ENCODE data around the gene GPX4. TPM values are rescaled to one million over a fixed set of nuclear protein-coding genes. Genes with fewer than 3 reads are reported as not detected.

The GPX4 gene
- total and polyA plus RNA-seq, 8 donors: 90.0 to 710 (median 348) TPM

DNA sequence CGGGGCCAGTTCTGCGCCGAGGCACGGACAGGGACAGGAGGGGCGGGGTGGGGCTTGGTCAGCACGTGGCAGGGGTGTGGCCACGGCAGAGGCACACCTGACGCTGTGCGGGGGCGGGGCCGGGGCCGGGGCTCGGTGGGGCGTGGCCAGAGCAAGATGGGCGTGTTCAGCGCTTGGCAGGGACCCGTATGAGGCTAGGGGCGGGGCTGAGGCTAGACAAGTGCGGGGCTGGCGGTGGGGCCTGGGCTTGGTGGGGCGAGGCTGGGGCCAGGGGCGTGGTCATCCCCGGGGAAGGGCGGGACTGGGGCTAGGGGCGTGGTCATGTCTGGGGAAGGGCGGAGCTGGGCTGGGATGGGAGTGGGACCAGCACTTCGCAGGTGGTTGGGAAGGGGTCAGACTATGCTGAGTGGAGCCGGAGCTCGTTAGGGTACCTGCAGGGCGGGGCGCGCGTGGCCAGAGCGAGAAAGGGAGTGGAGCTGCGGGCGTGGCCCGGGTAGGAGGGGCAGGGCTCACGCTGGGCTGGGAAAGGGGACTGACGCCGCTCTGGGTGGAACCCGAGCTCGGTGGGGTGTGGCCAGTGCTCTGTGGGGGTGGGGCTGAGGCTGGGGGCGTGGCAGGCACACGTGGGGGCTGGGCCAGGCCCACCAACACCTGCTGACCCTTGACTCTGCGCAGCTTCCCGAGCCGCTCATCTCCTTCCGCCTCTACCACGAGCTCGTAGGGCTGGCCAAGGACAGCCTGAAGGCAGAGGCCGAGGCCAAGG lies 21.4 kb upstream of the GPX4 start:
- TF ChIP-seq EP300 (IDR thresholded peaks at IDR 0.05) (no peak), POLR2AphosphoS5 (IDR thresholded peaks at IDR 0.05) (no peak), POLR2A (IDR thresholded peaks at IDR 0.05) (no peak)
- TF ChIP-seq, protein P1, sequence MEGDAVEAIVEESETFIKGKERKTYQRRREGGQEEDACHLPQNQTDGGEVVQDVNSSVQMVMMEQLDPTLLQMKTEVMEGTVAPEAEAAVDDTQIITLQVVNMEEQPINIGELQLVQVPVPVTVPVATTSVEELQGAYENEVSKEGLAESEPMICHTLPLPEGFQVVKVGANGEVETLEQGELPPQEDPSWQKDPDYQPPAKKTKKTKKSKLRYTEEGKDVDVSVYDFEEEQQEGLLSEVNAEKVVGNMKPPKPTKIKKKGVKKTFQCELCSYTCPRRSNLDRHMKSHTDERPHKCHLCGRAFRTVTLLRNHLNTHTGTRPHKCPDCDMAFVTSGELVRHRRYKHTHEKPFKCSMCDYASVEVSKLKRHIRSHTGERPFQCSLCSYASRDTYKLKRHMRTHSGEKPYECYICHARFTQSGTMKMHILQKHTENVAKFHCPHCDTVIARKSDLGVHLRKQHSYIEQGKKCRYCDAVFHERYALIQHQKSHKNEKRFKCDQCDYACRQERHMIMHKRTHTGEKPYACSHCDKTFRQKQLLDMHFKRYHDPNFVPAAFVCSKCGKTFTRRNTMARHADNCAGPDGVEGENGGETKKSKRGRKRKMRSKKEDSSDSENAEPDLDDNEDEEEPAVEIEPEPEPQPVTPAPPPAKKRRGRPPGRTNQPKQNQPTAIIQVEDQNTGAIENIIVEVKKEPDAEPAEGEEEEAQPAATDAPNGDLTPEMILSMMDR (IDR thresholded peaks at IDR 0.05): no peak
- peak; percentile 96 for DNase-seq
- Histone ChIP-seq H3K4me1 (peaks cover 8 to 48% (median 30%) of the 10 kb centered on the region in 4 donors), H3K4me3 (peak overlapping the region; percentile 24 to 43 (median 28)), H3K9me3 (no peaks in the 10 kb centered on the region), H3K36me3 (peaks cover 6 to 68% (median 41%) of the 10 kb centered on the region in 4 donors), H3K27me3 (peaks cover 0 to 16% (median 0%) of the 10 kb centered on the region in 3 donors), H3K27ac (peak overlapping the region; percentile 60 to 78 (median 69))
- intact Hi-C loops (cut with DNase I; ENCODE audit: low total_unique reads): no loop called here
- 12 to 26% (median 14%) methylated on average over 28 to 51 of the region's 51 CpGs for WGBS, 5 donors

DNA sequence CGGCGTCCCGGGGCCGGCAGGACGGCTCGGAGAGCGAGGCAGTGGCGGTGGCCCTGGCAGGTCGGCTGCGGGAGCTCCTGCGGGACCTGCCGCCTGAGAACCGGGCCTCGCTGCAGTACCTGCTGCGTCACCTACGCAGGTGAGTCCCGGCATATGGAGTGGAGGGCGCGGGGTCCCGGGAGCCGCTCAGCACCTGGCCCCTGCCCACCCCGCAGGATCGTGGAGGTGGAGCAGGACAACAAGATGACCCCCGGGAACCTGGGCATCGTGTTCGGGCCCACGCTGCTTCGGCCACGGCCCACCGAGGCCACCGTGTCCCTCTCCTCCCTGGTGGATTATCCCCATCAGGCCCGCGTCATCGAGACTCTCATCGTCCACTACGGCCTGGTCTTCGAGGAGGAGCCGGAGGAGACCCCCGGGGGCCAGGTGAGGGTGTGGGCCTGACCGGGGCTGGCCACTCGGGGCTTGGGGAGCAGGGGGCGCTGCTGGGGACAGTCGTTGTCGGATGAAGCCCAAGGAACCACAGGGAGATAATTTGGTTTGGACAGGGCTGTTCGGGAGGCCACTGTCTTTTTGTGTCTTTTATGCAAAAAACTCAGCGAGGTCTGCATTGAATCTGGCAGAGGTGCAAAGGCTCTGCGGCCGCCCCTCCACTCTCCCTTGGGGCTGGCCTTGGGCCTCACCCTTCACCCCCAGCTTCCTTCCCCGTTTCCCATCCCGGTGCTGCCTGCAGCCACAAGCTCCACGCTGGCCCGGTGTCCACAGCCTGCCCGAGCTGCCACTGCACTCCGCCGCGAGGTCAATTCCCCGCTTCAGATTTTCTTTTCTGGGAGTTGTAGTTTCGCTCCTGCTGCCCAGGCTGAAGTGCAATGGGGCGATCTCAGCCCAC lies 20.6 kb upstream of the GPX4 start:
- WGBS, 5 donors: 67 to 78% (median 75%) methylated on average over 51 to 59 of the region's 59 CpGs

DNA sequence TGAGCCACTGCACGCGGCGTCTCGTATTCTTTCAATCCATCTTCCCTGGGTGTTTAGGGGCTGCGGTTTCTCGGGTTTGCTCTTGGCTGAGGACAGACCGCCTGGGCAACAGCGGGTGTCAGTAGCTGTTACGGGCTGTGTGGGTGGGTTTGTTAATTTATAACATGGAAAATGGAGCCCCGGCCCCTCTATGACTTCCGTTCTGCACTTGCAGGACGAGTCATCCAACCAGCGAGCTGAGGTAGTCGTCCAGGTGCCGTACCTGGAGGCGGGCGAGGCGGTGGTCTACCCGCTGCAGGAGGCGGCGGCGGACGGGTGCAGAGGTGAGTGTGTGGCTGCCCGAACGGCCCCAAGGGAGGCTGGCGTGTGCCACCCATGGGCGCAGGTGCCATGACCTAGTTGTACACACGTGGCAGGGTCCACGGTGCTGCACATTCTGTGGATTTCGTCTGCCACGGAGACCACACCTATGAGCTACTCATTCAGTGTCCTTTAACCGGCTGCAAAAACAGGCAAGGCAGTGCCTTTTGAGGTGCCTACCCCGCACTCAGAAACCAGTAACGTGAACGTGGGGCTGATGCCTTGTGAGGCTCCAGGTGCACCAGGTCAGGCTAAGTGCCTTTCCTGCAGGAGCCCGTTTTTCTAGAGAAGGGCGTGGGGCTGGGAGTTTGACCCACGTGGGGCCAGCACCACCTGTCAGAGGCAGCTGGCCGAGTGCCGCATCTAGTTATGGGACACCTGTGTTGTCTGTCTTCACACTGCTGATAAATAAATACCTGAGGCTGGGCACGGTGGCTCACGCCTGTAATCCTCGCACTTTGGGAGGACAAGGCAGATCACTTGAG lies 19.5 kb upstream of the GPX4 start:
- H3K27ac ChIP-seq: no peak overlapping the region
- no peak overlapping the region for H3K4me3 ChIP-seq
- peaks cover 0 to 16% (median 0%) of the 10 kb centered on the region in 3 donors for H3K27me3 ChIP-seq
- TF ChIP-seq POLR2AphosphoS5 (IDR thresholded peaks at IDR 0.05) (no peak), EP300 (IDR thresholded peaks at IDR 0.05) (no peak), POLR2A (IDR thresholded peaks at IDR 0.05) (no peak)
- TF ChIP-seq, protein P1 (IDR thresholded peaks at IDR 0.05): no peak
- peaks cover 8 to 59% (median 36%) of the 10 kb centered on the region in 4 donors for H3K4me1 ChIP-seq
- peaks cover 22 to 87% (median 60%) of the 10 kb centered on the region in 4 donors for H3K36me3 ChIP-seq
- intact Hi-C loops (cut with DNase I; ENCODE audit: low total_unique reads): no loop called here
- no peaks in the 10 kb centered on the region for H3K9me3 ChIP-seq
- WGBS, 5 donors: 66 to 74% (median 71%) methylated on average over 40 to 43 of the region's 43 CpGs
- DNase-seq: no peak

More for the DNA sequence above, 20.6 kb upstream of the GPX4 start:
- Histone ChIP-seq H3K27ac (peak overlapping the region; percentile 60 to 78 (median 69)), H3K36me3 (peaks cover 12 to 77% (median 50%) of the 10 kb centered on the region in 4 donors), H3K4me3 (peak overlapping the region; percentile 24 to 43 (median 28)), H3K9me3 (no peaks in the 10 kb centered on the region), H3K27me3 (peaks cover 0 to 16% (median 0%) of the 10 kb centered on the region in 3 donors), H3K4me1 (peaks cover 8 to 48% (median 29%) of the 10 kb centered on the region in 4 donors)
- no peak for TF ChIP-seq POLR2AphosphoS5 (IDR thresholded peaks at IDR 0.05)
- TF ChIP-seq, protein P1 (IDR thresholded peaks at IDR 0.05): no peak
- no peak for TF ChIP-seq EP300 (IDR thresholded peaks at IDR 0.05)
- no peak for TF ChIP-seq POLR2A (IDR thresholded peaks at IDR 0.05)
- intact Hi-C loops (cut with DNase I; ENCODE audit: low total_unique reads): no loop called here
- DNase-seq: no peak

Data from stomach (tissue), 9 donors.